HEK293 (cell line): ENCODE results near the gene PLPPR1.

Experiments used
- CTCF ChIA-PET: fragments of 350-600 bp; formaldehyde crosslinking; extraction: SDS; loops from one replicate; lab custom pipeline; 2021; ENCODE audit warnings: antibody characterized with exemption; lab: Yijun Ruan, JAX
- POLR2A ChIA-PET: fragments of 300-600 bp; formaldehyde crosslinking; extraction: SDS; loops from one replicate; lab custom pipeline; 2020; ENCODE audit warnings: antibody characterized with exemption, inconsistent platforms; lab: Yijun Ruan, JAX
- H3K27ac ChIP-seq: fragments of 200-500 bp; sonication (Bioruptor generic); 2 replicates; pipeline ENCODE4 v1.5.1; 2014; ENCODE audit warnings: low read depth, low read length, control low read depth, inconsistent platforms; ENCODE audit errors: extremely low read depth
- H3K36me3 ChIP-seq, 2 experiments: fragments of 200-500 bp in 1 of 2; sonication (Bioruptor generic) in 1 of 2; 1 replicate in 1 of 2; 2 replicates in 1 of 2; pipeline ENCODE4 v1.5.1; 2014 to 2017; ENCODE audit warnings: inconsistent platforms in 2 of 2, low read length in 2 of 2; ENCODE audit not compliant: control insufficient read depth in 2 of 2, insufficient read depth in 1 of 2
- H3K4me1 ChIP-seq: fragments of 200-500 bp; sonication (Bioruptor generic); 2 replicates; pipeline ENCODE4 v1.5.1; 2014; ENCODE audit warnings: mild to moderate bottlenecking, low read length, inconsistent platforms; ENCODE audit not compliant: control insufficient read depth, insufficient read depth
- H3K4me3 ChIP-seq: 2 replicates; pipeline ENCODE4 v1.5.1; 2011; ENCODE audit warnings: low read depth, mild to moderate bottlenecking, control low read depth, low read length, moderate library complexity
- H3K9me3 ChIP-seq: fragments of 200-500 bp; sonication (Bioruptor generic); 2 replicates; pipeline ENCODE4 v1.5.1; 2014; ENCODE audit warnings: low read depth, low read length, inconsistent platforms; ENCODE audit not compliant: control insufficient read depth, insufficient read depth
- FEZF1 ChIP-seq: fragments of 450-650 bp; formaldehyde crosslinking; IDR thresholded peaks from 2 replicates; pipeline ENCODE4 v1.5.1; 2016; ENCODE audit warnings: missing biosample characterization, missing genetic modification characterization
- GFI1B ChIP-seq: fragments of 450-650 bp; formaldehyde crosslinking; IDR thresholded peaks from 2 replicates; pipeline ENCODE4 v1.5.1; 2016; ENCODE audit warnings: missing biosample characterization, missing genetic modification characterization
- KLF1 ChIP-seq: fragments of 450-650 bp; formaldehyde crosslinking; IDR thresholded peaks from 2 replicates; pipeline ENCODE4 v1.5.1; 2016; ENCODE audit warnings: missing biosample characterization, missing genetic modification characterization
- KLF9 ChIP-seq: fragments of 450-650 bp; formaldehyde crosslinking; IDR thresholded peaks from 2 replicates; pipeline ENCODE4 v1.5.1; 2016; ENCODE audit warnings: missing biosample characterization, missing genetic modification characterization, low read depth
- MZF1 ChIP-seq: fragments of 450-650 bp; formaldehyde crosslinking; IDR thresholded peaks from 2 replicates; pipeline ENCODE4 v1.5.1; 2017; ENCODE audit warnings: missing biosample characterization, missing genetic modification characterization, borderline replicate concordance
- SETDB1 ChIP-seq: IDR thresholded peaks from one replicate; pipeline ENCODE4 v1.6.1; 2017; ENCODE audit warnings: mild to moderate bottlenecking, low read length, moderate library complexity, mixed read lengths; ENCODE audit not compliant: insufficient read length
- ZBTB21 ChIP-seq: fragments of 450-650 bp; formaldehyde crosslinking; IDR thresholded peaks from 2 replicates; pipeline ENCODE4 v1.5.1; 2017; ENCODE audit warnings: missing biosample characterization, missing genetic modification characterization
- ZNF140 ChIP-seq: fragments of 450-650 bp; formaldehyde crosslinking; IDR thresholded peaks from 2 replicates; pipeline ENCODE4 v1.5.1; 2016; ENCODE audit warnings: missing biosample characterization, missing genetic modification characterization
- ZNF211 ChIP-seq: fragments of 450-650 bp; formaldehyde crosslinking; IDR thresholded peaks from 2 replicates; pipeline ENCODE4 v1.5.1; 2016; ENCODE audit warnings: low read depth, missing biosample characterization, missing genetic modification characterization
- ZNF23 ChIP-seq: fragments of 450-650 bp; formaldehyde crosslinking; IDR thresholded peaks from 2 replicates; pipeline ENCODE4 v1.5.1; 2016; ENCODE audit warnings: missing biosample characterization, missing genetic modification characterization, borderline replicate concordance
- ZNF302 ChIP-seq: fragments of 450-650 bp; formaldehyde crosslinking; IDR thresholded peaks from 2 replicates; pipeline ENCODE4 v1.5.1; 2016; ENCODE audit warnings: missing biosample characterization, missing genetic modification characterization, low read depth
- ZNF354C ChIP-seq: fragments of 450-650 bp; formaldehyde crosslinking; IDR thresholded peaks from 2 replicates; pipeline ENCODE4 v1.5.1; 2016; ENCODE audit warnings: missing biosample characterization, missing genetic modification characterization, low read depth, borderline replicate concordance
- ZNF394 ChIP-seq: fragments of 450-650 bp; formaldehyde crosslinking; IDR thresholded peaks from 2 replicates; pipeline ENCODE4 v1.5.1; 2016; ENCODE audit warnings: missing biosample characterization, missing genetic modification characterization, mild to moderate bottlenecking, moderate library complexity, borderline replicate concordance
- ZNF404 ChIP-seq: fragments of 450-650 bp; formaldehyde crosslinking; IDR thresholded peaks from 2 replicates; pipeline ENCODE4 v1.5.1; 2017; ENCODE audit warnings: missing biosample characterization, missing genetic modification characterization
- ZNF423 ChIP-seq: fragments of 450-650 bp; formaldehyde crosslinking; IDR thresholded peaks from 2 replicates; pipeline ENCODE4 v1.5.1; 2016; ENCODE audit warnings: missing biosample characterization, missing genetic modification characterization
- ZNF677 ChIP-seq: fragments of 450-650 bp; IDR thresholded peaks from 2 replicates; pipeline ENCODE4 v1.5.0; 2018; ENCODE audit warnings: missing biosample characterization, mild to moderate bottlenecking, missing genetic modification characterization, moderate library complexity
- ZNF776 ChIP-seq: fragments of 450-650 bp; formaldehyde crosslinking; IDR thresholded peaks from 2 replicates; pipeline ENCODE4 v1.5.0; 2017; ENCODE audit warnings: missing biosample characterization, missing genetic modification characterization, borderline replicate concordance
- ZNF777 ChIP-seq: fragments of 450-650 bp; formaldehyde crosslinking; IDR thresholded peaks from 2 replicates; pipeline ENCODE4 v1.5.1; 2017; ENCODE audit warnings: missing biosample characterization, missing genetic modification characterization, borderline replicate concordance
- ZNF785 ChIP-seq: fragments of 450-650 bp; formaldehyde crosslinking; IDR thresholded peaks from 2 replicates; pipeline ENCODE4 v1.5.1; 2016; ENCODE audit warnings: missing biosample characterization, missing genetic modification characterization
- TF ChIP-seq, protein P1 (sequence below): fragments of 450-650 bp; formaldehyde crosslinking; IDR thresholded peaks from 2 replicates; pipeline ENCODE4 v1.5.1; 2016; ENCODE audit warnings: missing biosample characterization, missing genetic modification characterization
- TF ChIP-seq, protein P2 (sequence below): fragments of 450-650 bp; formaldehyde crosslinking; IDR thresholded peaks from 2 replicates; pipeline ENCODE4 v1.5.1; 2016; ENCODE audit warnings: missing biosample characterization, missing genetic modification characterization
- TF ChIP-seq, protein P3 (sequence below): fragments of 450-650 bp; formaldehyde crosslinking; IDR thresholded peaks from 2 replicates; pipeline ENCODE4 v1.5.1; 2016; ENCODE audit warnings: missing biosample characterization, missing genetic modification characterization
- TF ChIP-seq, protein P4 (sequence below): fragments of 450-650 bp; formaldehyde crosslinking; IDR thresholded peaks from 2 replicates; pipeline ENCODE4 v1.5.1; 2016; ENCODE audit warnings: missing biosample characterization, missing genetic modification characterization
- TF ChIP-seq, protein P5 (sequence below): fragments of 450-650 bp; formaldehyde crosslinking; IDR thresholded peaks from 2 replicates; pipeline ENCODE4 v1.5.1; 2016; ENCODE audit warnings: missing biosample characterization, missing genetic modification characterization
- TF ChIP-seq, protein P6 (sequence below): fragments of 450-650 bp; formaldehyde crosslinking; IDR thresholded peaks from 2 replicates; pipeline ENCODE4 v1.5.1; 2016; ENCODE audit warnings: missing biosample characterization, missing genetic modification characterization

Gene PLPPR1

DNA sequence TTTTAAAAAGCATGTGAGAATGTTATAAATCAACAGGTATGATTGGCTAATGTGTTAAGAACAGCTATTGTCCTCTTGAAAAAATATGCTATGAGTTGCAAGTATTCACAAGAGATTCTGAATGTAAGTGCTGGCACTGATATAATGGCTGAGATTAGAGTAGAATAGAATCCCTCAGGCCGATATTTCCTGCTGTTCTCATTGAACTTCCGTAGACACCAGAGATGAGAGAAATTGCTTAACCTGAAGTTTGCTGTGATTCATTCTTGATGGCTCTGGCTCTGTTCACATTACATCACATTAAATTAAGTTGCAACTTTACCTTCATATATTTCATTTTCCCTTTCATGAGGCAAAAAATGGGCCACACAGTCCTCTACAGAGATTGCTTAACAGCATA lies 241.8 kb downstream of the PLPPR1 start:
- Histone ChIP-seq H3K4me1 (no peaks in the 10 kb centered on the region), H3K9me3 (no peaks in the 10 kb centered on the region), H3K4me3 (no peak overlapping the region), H3K27ac (no peak overlapping the region)
- ChIA-PET POLR2A (no interaction called here), CTCF (no interaction called here)
- TF ChIP-seq FEZF1 (tag by site-specific recombination) (no peak), ZBTB21 (tag by site-specific recombination) (no peak), ZNF777 (no peak), ZNF404 (tag by site-specific recombination) (no peak), SETDB1 (no peak), KLF9 (tag by site-specific recombination) (no peak), ZNF211 (tag by site-specific recombination) (no peak), ZNF23 (tag by site-specific recombination) (no peak)
- TF ChIP-seq, protein P1, sequence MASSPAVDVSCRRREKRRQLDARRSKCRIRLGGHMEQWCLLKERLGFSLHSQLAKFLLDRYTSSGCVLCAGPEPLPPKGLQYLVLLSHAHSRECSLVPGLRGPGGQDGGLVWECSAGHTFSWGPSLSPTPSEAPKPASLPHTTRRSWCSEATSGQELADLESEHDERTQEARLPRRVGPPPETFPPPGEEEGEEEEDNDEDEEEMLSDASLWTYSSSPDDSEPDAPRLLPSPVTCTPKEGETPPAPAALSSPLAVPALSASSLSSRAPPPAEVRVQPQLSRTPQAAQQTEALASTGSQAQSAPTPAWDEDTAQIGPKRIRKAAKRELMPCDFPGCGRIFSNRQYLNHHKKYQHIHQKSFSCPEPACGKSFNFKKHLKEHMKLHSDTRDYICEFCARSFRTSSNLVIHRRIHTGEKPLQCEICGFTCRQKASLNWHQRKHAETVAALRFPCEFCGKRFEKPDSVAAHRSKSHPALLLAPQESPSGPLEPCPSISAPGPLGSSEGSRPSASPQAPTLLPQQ (tag by site-specific recombination), result no peak
- TF ChIP-seq, all 188 proteins: peak for 0
- H3K36me3 ChIP-seq, result no peaks in the 10 kb centered on the region

DNA sequence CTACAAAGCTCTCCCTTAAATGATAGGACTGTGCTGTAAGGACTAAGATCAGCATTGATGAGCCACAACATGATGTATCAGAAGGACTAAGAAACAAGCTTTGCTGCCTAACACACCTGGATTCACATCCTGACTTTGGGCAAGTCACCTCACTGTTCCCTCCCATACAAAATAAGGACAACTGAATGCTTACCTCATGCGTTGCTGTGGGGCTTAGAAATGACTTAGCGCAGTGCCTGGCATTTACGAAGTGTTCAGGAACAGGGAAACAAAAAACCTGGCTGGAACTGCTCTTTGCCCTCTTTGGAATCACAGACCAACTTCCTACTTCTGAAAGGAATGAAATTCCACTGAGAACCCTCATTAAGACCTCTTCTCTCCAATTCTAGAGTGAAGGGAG lies 242.6 kb downstream of the PLPPR1 start:
- Histone ChIP-seq H3K4me3 (no peak overlapping the region), H3K9me3 (no peaks in the 10 kb centered on the region), H3K27ac (no peak overlapping the region), H3K4me1 (no peaks in the 10 kb centered on the region), H3K36me3 (no peaks in the 10 kb centered on the region)
- no peak for TF ChIP-seq ZNF211 (tag by site-specific recombination)
- TF ChIP-seq, protein P2, sequence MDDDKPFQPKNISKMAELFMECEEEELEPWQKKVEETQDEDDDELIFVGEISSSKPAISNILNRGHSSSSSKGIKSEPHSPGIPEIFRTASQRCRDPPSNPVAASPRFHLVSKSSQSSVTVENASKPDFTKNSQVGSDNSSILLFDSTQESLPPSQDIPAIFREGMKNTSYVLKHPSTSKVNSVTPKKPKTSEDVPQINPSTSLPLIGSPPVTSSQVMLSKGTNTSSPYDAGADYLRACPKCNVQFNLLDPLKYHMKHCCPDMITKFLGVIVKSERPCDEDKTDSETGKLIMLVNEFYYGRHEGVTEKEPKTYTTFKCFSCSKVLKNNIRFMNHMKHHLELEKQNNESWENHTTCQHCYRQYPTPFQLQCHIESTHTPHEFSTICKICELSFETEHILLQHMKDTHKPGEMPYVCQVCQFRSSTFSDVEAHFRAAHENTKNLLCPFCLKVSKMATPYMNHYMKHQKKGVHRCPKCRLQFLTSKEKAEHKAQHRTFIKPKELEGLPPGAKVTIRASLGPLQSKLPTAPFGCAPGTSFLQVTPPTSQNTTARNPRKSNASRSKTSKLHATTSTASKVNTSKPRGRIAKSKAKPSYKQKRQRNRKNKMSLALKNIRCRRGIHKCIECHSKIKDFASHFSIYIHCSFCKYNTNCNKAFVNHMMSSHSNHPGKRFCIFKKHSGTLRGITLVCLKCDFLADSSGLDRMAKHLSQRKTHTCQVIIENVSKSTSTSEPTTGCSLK, result no peak
- TF ChIP-seq ZNF302, result no peak
- TF ChIP-seq ZNF423, result no peak
- TF ChIP-seq ZNF785 (tag by site-specific recombination), result no peak
- TF ChIP-seq ZNF776 (tag by site-specific recombination), result no peak
- TF ChIP-seq, protein P3, sequence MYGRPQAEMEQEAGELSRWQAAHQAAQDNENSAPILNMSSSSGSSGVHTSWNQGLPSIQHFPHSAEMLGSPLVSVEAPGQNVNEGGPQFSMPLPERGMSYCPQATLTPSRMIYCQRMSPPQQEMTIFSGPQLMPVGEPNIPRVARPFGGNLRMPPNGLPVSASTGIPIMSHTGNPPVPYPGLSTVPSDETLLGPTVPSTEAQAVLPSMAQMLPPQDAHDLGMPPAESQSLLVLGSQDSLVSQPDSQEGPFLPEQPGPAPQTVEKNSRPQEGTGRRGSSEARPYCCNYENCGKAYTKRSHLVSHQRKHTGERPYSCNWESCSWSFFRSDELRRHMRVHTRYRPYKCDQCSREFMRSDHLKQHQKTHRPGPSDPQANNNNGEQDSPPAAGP, result no peak
- TF ChIP-seq ZNF354C (tag by site-specific recombination), result no peak
- TF ChIP-seq, protein P4, sequence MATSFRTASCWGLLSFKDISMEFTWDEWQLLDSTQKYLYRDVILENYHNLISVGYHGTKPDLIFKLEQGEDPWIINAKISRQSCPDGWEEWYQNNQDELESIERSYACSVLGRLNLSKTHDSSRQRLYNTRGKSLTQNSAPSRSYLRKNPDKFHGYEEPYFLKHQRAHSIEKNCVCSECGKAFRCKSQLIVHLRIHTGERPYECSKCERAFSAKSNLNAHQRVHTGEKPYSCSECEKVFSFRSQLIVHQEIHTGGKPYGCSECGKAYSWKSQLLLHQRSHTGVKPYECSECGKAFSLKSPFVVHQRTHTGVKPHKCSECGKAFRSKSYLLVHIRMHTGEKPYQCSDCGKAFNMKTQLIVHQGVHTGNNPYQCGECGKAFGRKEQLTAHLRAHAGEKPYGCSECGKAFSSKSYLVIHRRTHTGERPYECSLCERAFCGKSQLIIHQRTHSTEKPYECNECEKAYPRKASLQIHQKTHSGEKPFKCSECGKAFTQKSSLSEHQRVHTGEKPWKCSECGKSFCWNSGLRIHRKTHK (tag by site-specific recombination), result no peak
- no peak for TF ChIP-seq MZF1 (tag by site-specific recombination)
- TF ChIP-seq KLF1 (tag by site-specific recombination), result no peak
- TF ChIP-seq, protein P5, sequence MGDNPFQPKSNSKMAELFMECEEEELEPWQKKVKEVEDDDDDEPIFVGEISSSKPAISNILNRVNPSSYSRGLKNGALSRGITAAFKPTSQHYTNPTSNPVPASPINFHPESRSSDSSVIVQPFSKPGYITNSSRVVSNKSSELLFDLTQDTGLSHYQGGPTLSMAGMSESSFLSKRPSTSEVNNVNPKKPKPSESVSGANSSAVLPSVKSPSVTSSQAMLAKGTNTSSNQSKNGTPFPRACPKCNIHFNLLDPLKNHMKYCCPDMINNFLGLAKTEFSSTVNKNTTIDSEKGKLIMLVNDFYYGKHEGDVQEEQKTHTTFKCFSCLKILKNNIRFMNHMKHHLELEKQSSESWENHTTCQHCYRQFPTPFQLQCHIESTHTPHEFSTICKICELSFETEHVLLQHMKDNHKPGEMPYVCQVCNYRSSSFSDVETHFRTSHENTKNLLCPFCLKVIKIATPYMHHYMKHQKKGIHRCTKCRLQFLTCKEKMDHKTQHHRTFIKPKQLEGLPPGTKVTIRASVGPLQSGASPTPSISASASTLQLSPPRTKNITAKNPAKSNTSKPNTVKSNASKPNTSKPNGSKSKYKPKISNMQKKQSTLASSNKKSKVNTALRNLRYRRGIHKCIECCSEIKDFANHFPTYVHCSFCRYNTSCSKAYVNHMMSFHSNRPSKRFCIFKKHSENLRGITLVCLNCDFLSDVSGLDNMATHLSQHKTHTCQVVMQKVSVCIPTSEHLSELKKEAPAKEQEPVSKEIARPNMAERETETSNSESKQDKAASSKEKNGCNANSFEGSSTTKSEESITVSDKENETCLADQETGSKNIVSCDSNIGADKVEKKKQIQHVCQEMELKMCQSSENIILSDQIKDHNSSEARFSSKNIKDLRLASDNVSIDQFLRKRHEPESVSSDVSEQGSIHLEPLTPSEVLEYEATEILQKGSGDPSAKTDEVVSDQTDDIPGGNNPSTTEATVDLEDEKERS (tag by site-specific recombination), result no peak
- TF ChIP-seq GFI1B (tag by site-specific recombination), result no peak
- no peak for TF ChIP-seq ZNF677
- TF ChIP-seq, protein P6, sequence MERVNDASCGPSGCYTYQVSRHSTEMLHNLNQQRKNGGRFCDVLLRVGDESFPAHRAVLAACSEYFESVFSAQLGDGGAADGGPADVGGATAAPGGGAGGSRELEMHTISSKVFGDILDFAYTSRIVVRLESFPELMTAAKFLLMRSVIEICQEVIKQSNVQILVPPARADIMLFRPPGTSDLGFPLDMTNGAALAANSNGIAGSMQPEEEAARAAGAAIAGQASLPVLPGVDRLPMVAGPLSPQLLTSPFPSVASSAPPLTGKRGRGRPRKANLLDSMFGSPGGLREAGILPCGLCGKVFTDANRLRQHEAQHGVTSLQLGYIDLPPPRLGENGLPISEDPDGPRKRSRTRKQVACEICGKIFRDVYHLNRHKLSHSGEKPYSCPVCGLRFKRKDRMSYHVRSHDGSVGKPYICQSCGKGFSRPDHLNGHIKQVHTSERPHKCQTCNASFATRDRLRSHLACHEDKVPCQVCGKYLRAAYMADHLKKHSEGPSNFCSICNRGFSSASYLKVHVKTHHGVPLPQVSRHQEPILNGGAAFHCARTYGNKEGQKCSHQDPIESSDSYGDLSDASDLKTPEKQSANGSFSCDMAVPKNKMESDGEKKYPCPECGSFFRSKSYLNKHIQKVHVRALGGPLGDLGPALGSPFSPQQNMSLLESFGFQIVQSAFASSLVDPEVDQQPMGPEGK, result no peak
- TF ChIP-seq ZNF394, result no peak
- no peak for TF ChIP-seq ZNF140 (tag by site-specific recombination)
- ChIA-PET POLR2A (no interaction called here), CTCF (no interaction called here)
